Epithelial cell of esophagus (primary cell): ENCODE data around the gene PHKG2.

Experiments
- DNase-seq: peaks from one replicate; pipeline ENCODE4 v3.0.0; 2010; ENCODE audit warnings: low read depth
- H3K4me3 ChIP-seq: 2 replicates; pipeline ENCODE4 v1.5.1; 2011; ENCODE audit warnings: mild to moderate bottlenecking, low read length, control low read depth
- TF ChIP-seq, protein P1 (sequence below): IDR thresholded peaks from 2 replicates; pipeline ENCODE4 v1.5.1; 2011; ENCODE audit warnings: low read depth, mild to moderate bottlenecking, low read length, control low read depth, inconsistent platforms; ENCODE audit not compliant: insufficient read depth; ENCODE audit errors: missing control alignments

Gene PHKG2

DNA sequence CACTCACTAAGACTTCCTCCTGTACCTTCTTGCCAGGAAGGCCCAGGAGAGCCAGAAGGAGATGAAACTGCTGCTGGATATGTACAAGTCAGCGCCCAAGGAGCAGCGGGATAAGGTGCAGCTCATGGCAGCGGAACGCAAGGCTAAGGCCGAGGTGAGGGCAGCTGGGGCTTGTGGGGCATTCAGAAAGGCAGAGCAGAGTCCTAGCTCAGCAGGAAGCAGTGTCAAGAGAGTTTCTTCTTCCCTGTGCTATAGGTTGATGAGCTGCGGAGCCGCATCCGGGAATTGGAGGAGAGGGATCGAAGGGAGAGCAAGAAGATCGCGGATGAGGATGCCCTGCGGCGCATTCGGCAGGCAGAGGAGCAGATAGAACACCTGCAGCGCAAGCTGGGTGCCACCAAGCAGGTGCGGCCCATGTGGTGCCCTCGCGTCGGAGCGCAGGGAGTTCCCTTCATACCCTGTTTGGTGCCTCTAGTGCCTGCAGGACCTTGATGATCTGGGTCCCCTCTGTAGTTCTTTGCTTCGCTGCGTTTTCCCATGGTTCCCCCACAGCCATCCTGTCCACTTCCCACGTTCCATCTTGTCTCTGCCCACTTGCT is 20.5 kb downstream of the PHKG2 start:
- no peak overlapping the region for H3K4me3 ChIP-seq
- no peak for DNase-seq
- TF ChIP-seq, protein P1, sequence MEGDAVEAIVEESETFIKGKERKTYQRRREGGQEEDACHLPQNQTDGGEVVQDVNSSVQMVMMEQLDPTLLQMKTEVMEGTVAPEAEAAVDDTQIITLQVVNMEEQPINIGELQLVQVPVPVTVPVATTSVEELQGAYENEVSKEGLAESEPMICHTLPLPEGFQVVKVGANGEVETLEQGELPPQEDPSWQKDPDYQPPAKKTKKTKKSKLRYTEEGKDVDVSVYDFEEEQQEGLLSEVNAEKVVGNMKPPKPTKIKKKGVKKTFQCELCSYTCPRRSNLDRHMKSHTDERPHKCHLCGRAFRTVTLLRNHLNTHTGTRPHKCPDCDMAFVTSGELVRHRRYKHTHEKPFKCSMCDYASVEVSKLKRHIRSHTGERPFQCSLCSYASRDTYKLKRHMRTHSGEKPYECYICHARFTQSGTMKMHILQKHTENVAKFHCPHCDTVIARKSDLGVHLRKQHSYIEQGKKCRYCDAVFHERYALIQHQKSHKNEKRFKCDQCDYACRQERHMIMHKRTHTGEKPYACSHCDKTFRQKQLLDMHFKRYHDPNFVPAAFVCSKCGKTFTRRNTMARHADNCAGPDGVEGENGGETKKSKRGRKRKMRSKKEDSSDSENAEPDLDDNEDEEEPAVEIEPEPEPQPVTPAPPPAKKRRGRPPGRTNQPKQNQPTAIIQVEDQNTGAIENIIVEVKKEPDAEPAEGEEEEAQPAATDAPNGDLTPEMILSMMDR: no peak

DNA sequence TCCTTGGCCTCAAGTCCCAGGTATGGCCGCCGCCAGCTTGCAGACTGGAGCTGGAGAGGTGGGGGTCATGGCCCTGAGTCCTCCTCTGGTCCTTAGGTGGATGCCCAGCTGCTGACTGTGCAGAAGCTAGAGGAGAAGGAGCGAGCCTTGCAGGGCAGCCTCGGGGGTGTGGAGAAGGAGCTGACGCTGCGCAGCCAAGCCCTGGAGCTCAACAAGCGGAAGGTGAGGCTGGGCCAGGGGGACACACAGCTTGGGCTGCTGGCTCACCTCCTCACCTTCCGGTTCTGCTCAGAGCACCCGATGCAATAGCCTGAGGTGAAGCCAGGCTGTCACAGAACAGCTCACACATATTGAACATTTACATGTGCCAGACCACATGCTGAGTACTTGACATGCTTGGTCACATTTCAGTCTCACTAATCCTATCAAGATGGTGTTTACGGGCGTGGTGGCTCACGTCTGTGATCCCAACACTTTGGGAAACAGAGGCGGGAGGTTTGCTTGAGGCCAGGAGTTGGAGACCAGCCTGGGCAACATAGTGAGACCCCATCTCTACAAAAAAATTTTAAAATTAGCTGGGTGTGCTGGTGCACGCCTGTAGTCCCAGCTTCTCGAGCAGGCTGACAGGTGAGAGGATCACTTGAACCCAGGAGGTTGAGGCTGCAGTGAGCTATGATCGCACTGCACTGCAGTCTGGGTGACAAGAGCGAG is 21.3 kb downstream of the PHKG2 start:
- DNase-seq: no peak
- no peak overlapping the region for H3K4me3 ChIP-seq
- TF ChIP-seq, protein P1: no peak

GRCh38 chr16:30771726-30772125 is 23.5 kb downstream of the PHKG2 start:
- TF ChIP-seq, protein P1: no peak
- peak; percentile 25 for DNase-seq
- no peak overlapping the region for H3K4me3 ChIP-seq

DNA sequence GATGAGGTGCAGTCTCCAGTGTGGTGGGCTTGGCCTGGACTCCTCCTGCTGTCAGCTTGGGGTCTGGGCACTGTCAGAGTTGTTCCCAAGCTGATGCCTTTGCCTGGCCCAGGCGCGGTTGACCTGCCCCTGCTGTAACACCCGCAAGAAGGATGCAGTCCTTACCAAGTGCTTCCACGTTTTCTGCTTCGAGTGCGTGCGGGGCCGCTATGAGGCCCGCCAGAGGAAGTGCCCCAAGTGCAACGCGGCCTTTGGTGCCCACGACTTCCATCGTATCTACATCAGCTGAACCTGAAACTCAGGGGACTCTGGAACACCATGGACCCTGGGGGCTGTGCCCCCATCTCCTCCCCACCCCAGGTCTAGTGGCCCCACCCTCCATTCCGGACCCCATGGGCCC is 25.6 kb downstream of the PHKG2 start:
- TF ChIP-seq, protein P1: no peak
- H3K4me3 ChIP-seq: no peak overlapping the region
- DNase-seq: no peak

- no peak for DNase-seq
- TF ChIP-seq, protein P1: no peak
- H3K4me3 ChIP-seq: peak overlapping the region; percentile 77
Observed at GRCh38 chr16:30774367-30775130, 26.3 kb downstream of the PHKG2 start.

DNA sequence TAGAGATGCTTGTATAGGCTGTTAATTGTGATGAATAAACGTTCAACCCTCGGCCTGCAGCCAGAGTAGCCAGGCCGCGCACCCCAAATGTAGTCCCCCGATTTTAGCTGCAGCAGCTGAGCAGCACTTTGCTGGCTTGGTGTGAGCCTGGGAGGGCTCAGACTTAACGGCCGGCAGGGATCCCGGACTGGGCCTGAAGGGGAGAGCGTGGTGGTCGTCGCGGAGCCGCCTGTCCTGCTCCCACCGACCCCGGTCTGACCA is 26.8 kb downstream of the PHKG2 start:
- TF ChIP-seq, protein P1: no peak
- peak overlapping the region; percentile 77 for H3K4me3 ChIP-seq
- no peak for DNase-seq
